ENCODE data around the gene PPT1.
"Not testable (repeated sequence)": the region's sequence is repeated elsewhere in the genome, so short reads cannot be mapped to it uniquely, and the experiment has no call there.

PPT1 gene

DNA sequence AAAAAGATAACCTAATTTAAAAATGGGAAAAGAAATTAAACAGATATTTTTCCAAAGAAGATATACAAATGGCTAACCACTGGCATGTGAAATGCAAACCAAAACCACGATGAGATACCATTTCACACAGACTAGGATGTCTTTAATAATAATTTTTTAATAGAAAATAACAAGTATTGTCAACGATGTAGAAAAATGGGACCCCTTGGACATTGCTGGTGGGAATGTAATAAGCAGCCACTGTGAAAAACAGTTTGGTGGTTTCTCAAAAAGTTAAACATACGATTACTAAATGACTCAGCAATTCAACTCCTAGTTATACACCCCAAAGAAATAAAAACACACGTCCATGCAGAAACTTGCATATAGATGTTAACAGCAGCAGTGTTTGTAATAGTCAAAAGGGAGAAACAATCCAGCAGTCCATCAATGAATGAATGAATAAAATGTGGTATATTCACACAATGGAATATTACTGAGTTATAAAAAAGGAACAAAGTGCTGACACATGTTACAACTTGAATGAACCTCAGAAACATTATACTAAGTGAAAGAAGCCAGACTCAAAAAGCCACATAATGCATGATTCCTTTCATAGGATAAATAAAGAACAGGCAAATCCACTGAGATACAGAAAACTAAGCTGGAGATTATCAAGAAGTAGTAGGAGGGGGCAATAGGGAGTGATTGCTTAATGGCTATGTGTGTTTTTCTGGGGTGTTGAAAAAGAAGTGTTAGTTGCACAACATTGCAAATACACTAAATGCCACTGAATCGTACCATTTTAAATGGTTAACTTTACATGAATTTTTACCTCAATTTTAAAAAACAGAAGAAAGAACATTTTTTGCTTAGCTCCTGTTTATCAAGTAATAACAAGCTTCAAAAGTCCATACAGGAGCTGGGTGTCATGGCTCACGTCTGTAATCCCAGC, 4.1 kb downstream of the PPT1 start:
- no peak for DNase-seq (ENCODE audit: low read depth in 2 of 2)

DNA sequence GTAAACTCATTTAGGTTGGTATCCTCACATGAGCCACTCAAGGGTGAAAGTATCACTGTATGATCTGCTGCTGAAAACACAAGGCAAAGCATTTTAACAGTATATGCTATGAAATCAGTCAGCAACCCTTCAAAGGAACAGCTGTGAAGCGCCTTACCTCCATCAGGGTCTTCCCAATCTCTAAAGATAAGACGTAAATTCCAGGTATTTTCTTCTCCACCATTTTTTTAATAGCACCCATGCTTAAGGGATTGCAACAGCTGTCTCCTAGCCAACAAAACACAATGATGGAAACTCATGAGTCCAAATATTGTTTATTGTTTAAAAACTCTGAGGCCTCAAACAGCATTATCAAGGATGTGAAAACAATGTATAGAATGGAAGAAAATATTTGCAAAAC, 4.8 kb downstream of the PPT1 start:
- DNase-seq (ENCODE audit: low read depth in 2 of 2): no peak

GRCh38 chr1:40090652-40091355, 6.2 kb downstream of the PPT1 start:
- no peak for DNase-seq (ENCODE audit: low read depth in 2 of 2)

DNA sequence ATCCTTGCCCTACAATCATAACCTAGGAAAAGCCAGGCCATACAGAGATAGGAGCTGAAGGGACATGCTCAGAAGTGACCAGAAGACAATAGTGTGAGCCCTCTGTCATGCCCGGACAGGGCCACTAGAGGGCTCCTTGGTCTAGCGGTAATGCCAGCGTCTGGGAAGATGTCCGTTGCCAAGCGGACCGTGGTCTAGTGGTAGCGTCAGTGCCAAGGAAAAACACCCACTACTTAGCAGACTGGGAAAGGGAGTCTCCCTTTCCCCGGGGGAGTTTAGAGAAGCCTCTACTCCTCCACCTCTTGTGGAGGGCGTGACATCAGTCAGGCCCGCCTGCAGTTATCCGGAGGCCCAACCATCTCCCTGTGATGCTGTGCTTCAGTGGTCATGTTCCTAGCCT, 12.3 kb downstream of the PPT1 start:
- DNase-seq (ENCODE audit: low read depth in 2 of 2): not testable (repeated sequence)

DNA sequence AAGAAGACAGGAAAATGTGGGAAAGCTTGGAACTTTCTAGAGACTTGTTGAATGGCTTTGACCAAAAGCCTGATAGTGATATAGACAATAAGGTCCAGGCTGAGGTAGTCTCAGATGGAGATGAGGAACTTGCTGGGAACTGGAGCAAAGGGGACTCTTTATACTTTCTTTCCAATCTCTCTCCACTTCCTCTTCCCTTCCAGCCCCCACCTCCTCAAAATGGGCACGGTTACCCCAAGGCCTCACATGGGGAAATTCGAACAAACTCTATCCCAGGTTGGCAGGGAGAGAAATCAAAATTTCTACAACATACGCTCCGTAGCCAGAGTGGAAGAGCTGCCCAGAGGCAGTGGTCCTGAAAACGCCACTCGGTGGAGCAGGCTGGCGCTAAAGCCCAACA, 15.2 kb downstream of the PPT1 start:
- DNase-seq (ENCODE audit: low read depth in 2 of 2): no peak

DNA sequence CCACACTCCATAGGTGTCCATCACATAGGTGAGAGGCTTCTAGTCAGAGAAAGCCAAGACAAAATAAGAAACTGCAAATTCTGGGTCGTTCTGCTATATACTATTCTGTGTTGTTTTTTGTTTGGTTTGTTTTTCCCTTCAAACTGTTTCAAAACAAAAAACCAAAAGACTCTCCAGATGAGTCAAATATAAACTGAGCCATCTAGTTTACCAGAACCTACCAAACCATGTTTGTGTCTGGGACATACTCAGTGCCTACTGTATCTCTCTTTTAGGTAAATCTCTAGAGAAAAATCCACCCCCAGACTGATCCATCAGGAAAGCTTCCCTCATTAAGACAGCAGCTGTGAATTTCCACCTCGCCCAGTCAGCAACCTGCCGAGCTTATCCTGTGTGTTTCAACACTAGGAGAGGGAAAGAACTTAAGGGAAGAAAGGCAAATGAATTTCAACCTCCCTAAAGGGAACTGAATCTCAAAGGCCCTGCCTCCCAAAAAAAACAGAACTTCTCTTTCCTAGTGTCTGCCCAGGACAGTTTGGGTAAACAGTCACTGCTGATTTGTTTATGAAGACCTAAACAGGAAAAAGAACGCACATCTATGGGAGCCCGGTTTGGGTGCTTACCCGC, 17.2 kb downstream of the PPT1 start:
- no peak for DNase-seq (ENCODE audit: low read depth in 2 of 2)

GRCh38 chr1:40078512-40079333, 18.3 kb downstream of the PPT1 start:
- no peak for DNase-seq (ENCODE audit: low read depth in 2 of 2)

DNA sequence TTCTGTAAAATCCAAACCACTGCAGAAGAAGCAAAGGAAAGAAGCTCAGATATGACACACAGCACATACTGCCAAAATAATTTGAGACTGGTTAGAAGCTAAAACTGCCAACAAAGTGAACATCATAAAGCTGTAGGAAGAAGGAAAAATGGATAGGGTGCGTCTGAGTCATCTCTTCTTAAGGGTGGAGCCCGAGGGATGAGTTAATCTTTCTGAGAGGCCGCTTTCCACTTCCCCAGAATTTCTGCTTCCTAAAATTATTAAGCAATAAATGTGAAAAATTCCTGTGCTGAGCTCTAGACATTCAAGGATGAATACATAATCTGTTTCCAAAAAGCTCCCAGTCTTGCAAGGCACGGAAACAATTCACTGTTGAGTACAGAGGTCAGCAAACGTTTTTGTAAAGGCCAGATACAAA, 20.1 kb downstream of the PPT1 start:
- no peak for DNase-seq (ENCODE audit: low read depth in 2 of 2)

DNA sequence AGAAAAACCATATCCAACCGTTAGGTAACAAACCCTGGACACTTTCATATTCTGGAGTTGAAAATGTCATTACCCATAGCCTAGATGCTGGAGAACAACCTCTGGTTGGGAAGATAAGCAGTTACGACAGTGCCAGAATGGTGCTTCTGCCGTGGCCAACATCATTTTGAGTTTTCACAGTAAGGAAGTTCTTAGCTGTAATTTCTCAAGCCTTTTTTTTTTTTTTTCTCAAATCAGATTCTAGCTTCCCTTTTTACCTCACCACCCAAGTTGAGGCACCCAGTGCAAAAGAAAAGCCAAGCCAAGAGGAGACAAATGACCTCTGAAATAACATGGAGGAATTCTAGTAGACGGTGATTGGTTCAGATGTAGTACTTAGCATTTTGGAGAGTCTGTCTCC, 21.8 kb downstream of the PPT1 start:
- no peak for DNase-seq (ENCODE audit: low read depth in 2 of 2)

DNA sequence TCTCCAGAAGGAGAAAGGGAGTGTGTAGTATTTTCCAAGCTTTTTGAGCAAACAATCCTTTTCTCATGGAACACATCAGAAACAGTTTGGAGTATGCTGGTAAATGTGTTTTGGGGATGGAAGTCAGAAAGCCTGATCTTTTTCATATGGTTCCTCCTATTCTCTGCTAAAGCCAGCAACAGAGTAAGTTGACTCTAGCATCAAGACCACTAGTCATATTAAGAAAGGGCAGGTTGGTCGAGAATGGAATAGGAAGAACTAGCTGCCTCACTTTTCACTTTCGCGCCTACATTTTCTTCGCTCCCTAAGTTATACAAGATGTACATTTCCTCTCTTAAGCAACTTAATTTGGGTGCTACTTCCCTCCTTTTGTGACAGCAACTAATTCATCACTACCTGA, 24.0 kb downstream of the PPT1 start:
- DNase-seq (ENCODE audit: low read depth in 2 of 2): no peak

- DNase-seq (ENCODE audit: low read depth in 2 of 2): no peak
These were observed 24.9 kb downstream of the PPT1 start for GRCh38 chr1:40072142-40072541.

- DNase-seq (ENCODE audit: low read depth in 2 of 2): no peak
These were observed 29.2 kb downstream of the PPT1 start for GRCh38 chr1:40067851-40068250.

GRCh38 chr1:40067023-40067422, 30.0 kb downstream of the PPT1 start:
- no peak for DNase-seq (ENCODE audit: low read depth in 2 of 2)

DNA sequence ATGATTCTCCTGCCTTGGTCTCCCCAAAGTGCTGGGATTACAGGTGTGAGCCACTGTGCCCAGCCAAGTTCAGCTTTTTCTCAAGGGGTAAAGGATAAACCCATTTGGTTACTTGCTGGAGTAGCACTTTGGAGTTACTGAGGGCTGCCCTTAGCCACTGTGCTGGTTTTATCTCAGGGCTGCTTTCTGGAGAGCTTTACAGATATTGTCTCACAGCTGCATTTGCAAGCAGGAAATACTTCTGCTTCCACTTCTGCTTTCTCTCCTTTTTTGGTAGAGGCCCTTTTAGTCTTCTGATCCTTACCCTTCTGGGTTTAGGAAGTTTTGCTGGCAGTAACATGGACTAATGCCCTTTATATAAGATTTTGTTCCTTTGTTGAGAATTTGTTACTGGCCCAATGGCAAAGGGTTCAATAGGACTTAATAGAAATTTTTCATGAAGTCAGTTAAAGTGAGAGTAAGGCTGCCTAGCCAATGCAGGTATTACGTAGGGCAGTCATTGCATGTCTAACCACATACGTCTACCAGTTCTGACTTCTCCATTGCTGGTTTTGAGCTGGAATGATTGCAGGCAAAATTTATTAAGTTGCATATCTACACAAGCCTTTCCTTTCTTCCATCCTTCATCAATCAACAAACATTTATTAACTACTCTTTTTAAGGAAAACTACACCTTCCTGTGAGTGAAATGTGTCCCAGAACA, 32.1 kb downstream of the PPT1 start:
- no peak for DNase-seq (ENCODE audit: low read depth in 2 of 2)

- DNase-seq (ENCODE audit: low read depth in 2 of 2): no peak
These were observed 36.9 kb downstream of the PPT1 start for GRCh38 chr1:40059960-40060750.

DNA sequence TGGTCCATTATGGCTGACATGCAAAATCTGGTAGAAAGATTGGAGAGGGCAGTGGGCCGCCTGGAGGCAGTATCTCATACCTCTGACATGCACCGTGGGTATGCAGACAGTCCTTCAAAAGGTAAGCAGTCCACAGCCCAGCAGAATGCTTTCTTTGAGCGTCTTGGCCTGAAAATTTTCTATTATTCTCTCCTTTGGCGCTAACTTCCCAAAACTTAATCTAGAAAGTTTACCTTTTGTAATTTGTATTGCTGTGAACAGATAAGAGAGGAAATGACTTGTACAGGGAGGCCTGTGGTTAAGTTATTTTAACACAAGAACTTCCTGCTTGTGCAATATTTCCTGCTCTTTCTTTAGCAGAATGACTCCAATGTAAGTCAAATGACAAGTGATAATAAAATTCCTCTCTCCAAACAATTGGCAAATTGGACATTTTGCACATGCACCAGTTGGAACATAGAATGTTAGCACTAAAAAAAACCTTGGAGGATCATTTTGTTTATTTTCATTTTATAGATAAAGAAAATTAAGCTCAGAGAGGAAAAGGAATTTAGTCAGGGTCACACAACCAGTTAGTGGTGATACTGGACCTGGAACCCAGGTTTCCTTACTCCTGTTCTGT, 37.6 kb downstream of the PPT1 start:
- no peak for DNase-seq (ENCODE audit: low read depth in 2 of 2)

DNA sequence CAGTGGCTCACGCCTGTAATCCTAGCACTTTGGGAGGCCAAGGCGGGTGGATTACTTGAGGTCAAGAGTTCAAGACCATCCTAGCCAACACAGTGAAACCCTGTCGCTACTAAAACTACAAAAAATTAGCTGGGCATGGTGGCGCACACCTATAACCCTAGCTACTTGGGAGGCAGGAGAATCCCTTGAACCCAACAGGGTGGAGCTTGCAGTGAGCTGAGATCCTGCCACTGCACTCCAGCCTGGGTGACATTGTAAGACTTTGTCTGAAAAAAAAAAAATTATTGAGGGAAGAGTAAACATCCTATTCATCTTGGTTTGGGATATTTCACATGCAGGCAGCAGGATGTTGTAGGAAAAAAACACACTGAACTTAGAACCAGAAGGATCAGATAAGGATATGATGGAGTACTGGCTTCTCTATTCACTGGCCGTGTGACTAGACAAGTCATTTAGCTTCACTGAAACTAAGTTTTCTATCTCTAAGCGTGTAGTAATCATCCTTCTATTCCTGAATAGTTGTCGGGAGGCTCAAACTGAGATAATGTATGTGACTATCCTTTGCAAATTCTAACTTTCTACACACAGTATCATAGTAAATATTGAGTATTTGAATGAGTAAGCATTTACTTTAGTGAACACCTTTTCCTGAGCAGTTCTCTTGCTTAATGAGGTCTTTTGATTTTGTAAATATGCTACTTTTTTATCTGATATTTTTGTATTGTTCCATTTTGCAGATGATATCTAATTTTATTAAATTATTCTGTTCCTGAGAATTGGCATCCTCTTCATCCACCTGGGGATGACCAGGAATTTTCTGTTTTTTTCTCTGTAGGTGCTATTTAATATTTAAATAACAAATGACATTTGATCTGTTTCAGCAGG, 38.4 kb downstream of the PPT1 start:
- no peak for DNase-seq (ENCODE audit: low read depth in 2 of 2)

GRCh38 chr1:40058097-40058452, 39.0 kb downstream of the PPT1 start:
- DNase-seq (ENCODE audit: low read depth in 2 of 2): no peak

Measured in stimulated activated CD4-positive, alpha-beta T cell treated with anti-CD3 and anti-CD28 coated beads, Interleukin-1b, Interleukin-23, amount 100 ng/mL, for 1 hour (primary cell).